Left ventricle myocardium inferior (tissue), 1 donor: ENCODE data around the gene USP54. TPM values are rescaled to one million over a fixed set of nuclear protein-coding genes. Genes with fewer than 3 reads are reported as not detected.

Source experiments
- DNase-seq: peaks from one replicate; pipeline ENCODE4 v3.0.0-alpha.2; 2020
- H3K27ac ChIP-seq: fragments of 200-600 bp; replicated peaks from 2 replicates; pipeline ENCODE4 v1.8.0; 2021
- H3K27me3 ChIP-seq: fragments of 200-600 bp; 2 replicates; pipeline ENCODE4 v1.8.0; 2021; ENCODE audit warnings: low read depth
- H3K36me3 ChIP-seq: fragments of 200-600 bp; 2 replicates; pipeline ENCODE4 v1.8.0; 2021
- H3K4me1 ChIP-seq: fragments of 200-600 bp; 2 replicates; pipeline ENCODE4 v1.8.0; 2021
- H3K4me3 ChIP-seq: fragments of 200-600 bp; 2 replicates; pipeline ENCODE4 v1.8.0; 2021; ENCODE audit warnings: mild to moderate bottlenecking, moderate library complexity
- H3K9me3 ChIP-seq: fragments of 200-600 bp; replicated peaks from 2 replicates; pipeline ENCODE4 v1.8.0; 2021
- CTCF ChIP-seq: fragments of 200-600 bp; IDR thresholded peaks from 2 replicates; pipeline ENCODE4 v1.8.0; 2021; ENCODE audit warnings: antibody characterized with exemption, mild to moderate bottlenecking, borderline replicate concordance
- intact Hi-C: fragments of 100-400 bp; cut with micrococcal nuclease; formaldehyde crosslinking; loops from one replicate; pipeline ENCODE4 v1.11.0; 2022
- long read RNA-seq: library from polyadenylated mRNA; unstranded; transcript quantifications from one replicate; pipeline ENCODE4 v2.0.0, GENCODE V29; 2021
- total RNA-seq: library from RNA; stranded (reverse); fragmentation: NEBNext Ultra II Directional; extraction: Animal tissue kit (Norgen Biotek cat#: 25700); gene quantifications from one replicate; pipeline ENCODE4 v1.2.1, GENCODE V29; 2021
- donor health status: DM: no; HTN: yes; CAD: no; lungs with severe emphysema.

The USP54 gene
- total RNA-seq: 19.6 TPM
- long read RNA-seq, partial matches to known transcripts: 2 of 12 reads
- long read RNA-seq, other reads (novel, unspliced or antisense): 10 of 12 reads

- Histone ChIP-seq H3K27ac (peak within 1 kb of the TSS; percentile 73), H3K27me3 (no peaks in the 10 kb centered on the region), H3K36me3 (no peaks in the 10 kb centered on the region), H3K4me1 (peaks cover 51% of the 10 kb centered on the region), H3K4me3 (peak within 1 kb of the TSS; percentile 36), H3K9me3 (no peaks in the 10 kb centered on the region)
- no peak for TF ChIP-seq CTCF
- no peak for DNase-seq
- intact Hi-C loops: no loop called here
Measured at GRCh38 chr10:73590881-73591799, at the start of gene USP54. Gene USP54 (minus strand): TSS chr10:73591342. CDS start chr10:73575658, 15,684 bp downstream.

GRCh38 chr10:73639286-73639685 lies 48.1 kb upstream of the USP54 start:
- Histone ChIP-seq H3K27me3 (no peaks in the 10 kb centered on the region), H3K4me3 (no peak overlapping the region), H3K36me3 (no peaks in the 10 kb centered on the region), H3K27ac (no peak overlapping the region), H3K9me3 (no peaks in the 10 kb centered on the region), H3K4me1 (peaks cover 6% of the 10 kb centered on the region)
- no peak for DNase-seq
- intact Hi-C loops: no loop called here
- TF ChIP-seq CTCF: no peak

- TF ChIP-seq CTCF: no peak
- Histone ChIP-seq H3K36me3 (no peaks in the 10 kb centered on the region), H3K4me1 (no peaks in the 10 kb centered on the region), H3K27me3 (no peaks in the 10 kb centered on the region), H3K27ac (no peak overlapping the region), H3K9me3 (no peaks in the 10 kb centered on the region), H3K4me3 (no peak overlapping the region)
- intact Hi-C loops: no loop called here
- no peak for DNase-seq
Measured at GRCh38 chr10:73635781-73636180, 44.6 kb upstream of the USP54 start.

GRCh38 chr10:73634421-73634820 lies 43.3 kb upstream of the USP54 start:
- H3K36me3 ChIP-seq: no peaks in the 10 kb centered on the region
- intact Hi-C loops: no loop called here
- no peaks in the 10 kb centered on the region for H3K9me3 ChIP-seq
- H3K4me3 ChIP-seq: no peak overlapping the region
- DNase-seq: no peak
- TF ChIP-seq CTCF: no peak
- H3K27me3 ChIP-seq: no peaks in the 10 kb centered on the region
- no peaks in the 10 kb centered on the region for H3K4me1 ChIP-seq
- H3K27ac ChIP-seq: no peak overlapping the region

GRCh38 chr10:73629165-73629564 lies 38.0 kb upstream of the USP54 start:
- no peaks in the 10 kb centered on the region for H3K36me3 ChIP-seq
- no peak overlapping the region for H3K27ac ChIP-seq
- no peak for TF ChIP-seq CTCF
- H3K9me3 ChIP-seq: no peaks in the 10 kb centered on the region
- peaks cover 21% of the 10 kb centered on the region for H3K4me1 ChIP-seq
- H3K27me3 ChIP-seq: no peaks in the 10 kb centered on the region
- DNase-seq: no peak
- intact Hi-C loops: no loop called here
- no peak overlapping the region for H3K4me3 ChIP-seq
